CD8-positive, alpha-beta memory T cell (primary cell): ENCODE results near the gene SLC24A3. TPM values are rescaled to one million over a fixed set of nuclear protein-coding genes. Genes with fewer than 3 reads are reported as not detected.
"Not testable (repeated sequence)": the region's sequence is repeated elsewhere in the genome, so short reads cannot be mapped to it uniquely, and the experiment has no call there.

Source experiments
- CTCF ChIA-PET: fragments of 350-600 bp; sonication (Branson Sonifier 250); formaldehyde crosslinking; loops from one replicate; lab custom pipeline; 2021; ENCODE audit warnings: antibody characterized with exemption; lab: Charles Lee
- POLR2A ChIA-PET: fragments of 350-600 bp; sonication (Branson Sonifier 250); formaldehyde crosslinking; loops from one replicate; lab custom pipeline; 2021; ENCODE audit warnings: antibody characterized with exemption; lab: Charles Lee
- DNase-seq, 5 donors: peaks; one replicate each; pipeline versions ENCODE4 v3.0.0 to v3.0.0-alpha.2; 2020 to 2022; ENCODE audit warnings: mixed read lengths in 1 of 5
- H3K27ac ChIP-seq: one replicate; pipeline ENCODE4 v1.7.0; 2013; ENCODE audit warnings: low read depth, mild to moderate bottlenecking, low read length, moderate library complexity
- H3K27me3 ChIP-seq: 2 replicates; pipeline ENCODE4 v1.7.0; 2013; ENCODE audit warnings: low read length, mild to moderate bottlenecking; ENCODE audit not compliant: insufficient read depth, poor library complexity, severe bottlenecking
- H3K36me3 ChIP-seq: 2 replicates; pipeline ENCODE4 v1.7.0; 2013; ENCODE audit warnings: mild to moderate bottlenecking, low read length, moderate library complexity; ENCODE audit not compliant: insufficient read depth
- H3K4me1 ChIP-seq: 2 replicates; pipeline ENCODE4 v1.7.0; 2013; ENCODE audit warnings: mild to moderate bottlenecking, low read length, moderate library complexity; ENCODE audit not compliant: insufficient read depth
- H3K4me3 ChIP-seq: 2 replicates; pipeline ENCODE4 v1.7.0; 2013; ENCODE audit warnings: mild to moderate bottlenecking, low read length
- H3K9me3 ChIP-seq: 2 replicates; pipeline ENCODE4 v1.7.0; 2013; ENCODE audit warnings: mild to moderate bottlenecking, low read length
- H3K27ac Mint-ChIP-seq, 8 donors: one replicate each; pipeline ENCODE4 v1.8.0; 2020 to 2021; ENCODE audit warnings: mixed read lengths in 8 of 8, mild to moderate bottlenecking in 6 of 8, inconsistent platforms in 3 of 8, moderate library complexity in 3 of 8
- H3K27me3 Mint-ChIP-seq, 2 donors: one replicate each; pipeline ENCODE4 v1.8.0; 2020 to 2021; ENCODE audit warnings: mixed read lengths in 2 of 2, mild to moderate bottlenecking in 1 of 2, moderate library complexity in 1 of 2
- H3K36me3 Mint-ChIP-seq, 3 donors: one replicate each; pipeline ENCODE4 v1.8.0; 2020 to 2021; ENCODE audit warnings: mixed read lengths in 3 of 3, inconsistent platforms in 1 of 3, mild to moderate bottlenecking in 1 of 3
- H3K4me1 Mint-ChIP-seq, 3 donors: one replicate each; pipeline ENCODE4 v1.8.0; 2020 to 2021; ENCODE audit warnings: mixed read lengths in 3 of 3, inconsistent platforms in 1 of 3, mild to moderate bottlenecking in 1 of 3
- H3K4me3 Mint-ChIP-seq, 7 donors: one replicate each; pipeline ENCODE4 v1.8.0; 2020 to 2021; ENCODE audit warnings: mixed read lengths in 7 of 7, mild to moderate bottlenecking in 6 of 7, moderate library complexity in 4 of 7, inconsistent platforms in 2 of 7
- H3K9me3 Mint-ChIP-seq, 5 donors: one replicate each; pipeline ENCODE4 v1.8.0; 2020 to 2022; ENCODE audit warnings: mixed read lengths in 5 of 5, mild to moderate bottlenecking in 3 of 5, moderate library complexity in 2 of 5, inconsistent platforms in 1 of 5
- polyA plus RNA-seq: library from polyadenylated mRNA; unstranded; fragments of 300-500 nt; fragmentation: Illumina TruSeq; gene quantifications from one replicate; pipeline ENCODE4 v1.2.3, GENCODE V29; 2021
- total RNA-seq, 2 experiments: library from RNA; stranded (reverse); gene quantifications; one replicate each; pipeline ENCODE4 v1.2.3, GENCODE V29; 2021

SLC24A3 gene
- total and polyA plus RNA-seq, 3 experiments from 2014 or later: not detected

GRCh38 chr20:19745584-19745983, 533.1 kb downstream of the SLC24A3 start:
- H3K27ac ChIP-seq: no peak overlapping the region
- Mint-ChIP-seq H3K9me3 (peaks cover 0 to 18% (median 5%) of the 10 kb centered on the region in 5 donors), H3K27ac (no peak overlapping the region), H3K27me3 (peaks cover 10 to 12% of the 10 kb centered on the region in 2 donors), H3K36me3 (no peaks in the 10 kb centered on the region), H3K4me3 (no peak overlapping the region), H3K4me1 (no peaks in the 10 kb centered on the region)
- H3K36me3 ChIP-seq: no peaks in the 10 kb centered on the region
- CTCF ChIA-PET: no interaction called here
- H3K4me1 ChIP-seq: no peaks in the 10 kb centered on the region
- no peak for DNase-seq
- no peaks in the 10 kb centered on the region for H3K9me3 ChIP-seq
- H3K4me3 ChIP-seq: no peak overlapping the region
- POLR2A ChIA-PET: no interaction called here
- H3K27me3 ChIP-seq: no peaks in the 10 kb centered on the region

- Histone ChIP-seq H3K4me3 (no peak overlapping the region), H3K27ac (no peak overlapping the region), H3K36me3 (no peaks in the 10 kb centered on the region), H3K9me3 (no peaks in the 10 kb centered on the region), H3K4me1 (no peaks in the 10 kb centered on the region), H3K27me3 (no peaks in the 10 kb centered on the region)
- no peak for DNase-seq
- Mint-ChIP-seq H3K4me3 (no peak overlapping the region), H3K27me3 (peaks cover 7 to 10% of the 10 kb centered on the region in 2 donors), H3K36me3 (no peaks in the 10 kb centered on the region), H3K9me3 (peaks cover 0 to 18% (median 5%) of the 10 kb centered on the region in 5 donors), H3K4me1 (no peaks in the 10 kb centered on the region), H3K27ac (no peak overlapping the region)
- CTCF ChIA-PET: no interaction called here
- POLR2A ChIA-PET: no interaction called here
These were observed 534.0 kb downstream of the SLC24A3 start for GRCh38 chr20:19746396-19746795.

GRCh38 chr20:19747903-19748302, 535.5 kb downstream of the SLC24A3 start:
- Mint-ChIP-seq H3K4me1 (no peaks in the 10 kb centered on the region), H3K4me3 (no peak overlapping the region), H3K27me3 (peaks cover 3 to 5% of the 10 kb centered on the region in 2 donors), H3K27ac (no peak overlapping the region), H3K36me3 (no peaks in the 10 kb centered on the region), H3K9me3 (peaks cover 0 to 18% (median 2%) of the 10 kb centered on the region in 5 donors)
- no peaks in the 10 kb centered on the region for H3K36me3 ChIP-seq
- ChIA-PET POLR2A (no interaction called here), CTCF (no interaction called here)
- DNase-seq: no peak
- H3K27ac ChIP-seq: no peak overlapping the region
- no peaks in the 10 kb centered on the region for H3K27me3 ChIP-seq
- H3K9me3 ChIP-seq: no peaks in the 10 kb centered on the region
- H3K4me1 ChIP-seq: no peaks in the 10 kb centered on the region
- H3K4me3 ChIP-seq: no peak overlapping the region

GRCh38 chr20:19748681-19749080, 536.2 kb downstream of the SLC24A3 start:
- H3K9me3 Mint-ChIP-seq: peaks cover 0 to 18% (median 2%) of the 10 kb centered on the region in 5 donors
- DNase-seq: no peak
- POLR2A ChIA-PET: no interaction called here
- no peak overlapping the region for H3K4me3 Mint-ChIP-seq
- Histone ChIP-seq H3K4me1 (no peaks in the 10 kb centered on the region), H3K27me3 (no peaks in the 10 kb centered on the region), H3K9me3 (no peaks in the 10 kb centered on the region), H3K27ac (no peak overlapping the region), H3K36me3 (no peaks in the 10 kb centered on the region), H3K4me3 (no peak overlapping the region)
- no peaks in the 10 kb centered on the region for H3K4me1 Mint-ChIP-seq
- no peaks in the 10 kb centered on the region for H3K36me3 Mint-ChIP-seq
- CTCF ChIA-PET: no interaction called here
- peaks cover 5 to 7% of the 10 kb centered on the region in 2 donors for H3K27me3 Mint-ChIP-seq
- H3K27ac Mint-ChIP-seq: no peak overlapping the region

GRCh38 chr20:19749618-19750071, 537.2 kb downstream of the SLC24A3 start:
- no peaks in the 10 kb centered on the region for H3K4me1 Mint-ChIP-seq
- H3K9me3 ChIP-seq: no peaks in the 10 kb centered on the region
- H3K27me3 ChIP-seq: no peaks in the 10 kb centered on the region
- no peak for DNase-seq
- no peak overlapping the region for H3K4me3 ChIP-seq
- H3K27me3 Mint-ChIP-seq: peaks cover 5 to 7% of the 10 kb centered on the region in 2 donors
- no peaks in the 10 kb centered on the region for H3K36me3 ChIP-seq
- ChIA-PET POLR2A (no interaction called here), CTCF (no interaction called here)
- H3K4me3 Mint-ChIP-seq: no peak overlapping the region
- H3K4me1 ChIP-seq: no peaks in the 10 kb centered on the region
- no peak overlapping the region for H3K27ac ChIP-seq
- H3K36me3 Mint-ChIP-seq: no peaks in the 10 kb centered on the region
- no peak overlapping the region for H3K27ac Mint-ChIP-seq
- H3K9me3 Mint-ChIP-seq: peaks cover 0 to 15% (median 2%) of the 10 kb centered on the region in 5 donors

GRCh38 chr20:19750101-19750606, 537.7 kb downstream of the SLC24A3 start:
- no peak overlapping the region for H3K27ac ChIP-seq
- ChIA-PET CTCF (no interaction called here), POLR2A (no interaction called here)
- Mint-ChIP-seq H3K27ac (no peak overlapping the region), H3K27me3 (peaks cover 2 to 7% of the 10 kb centered on the region in 2 donors), H3K9me3 (peaks cover 0 to 14% (median 4%) of the 10 kb centered on the region in 5 donors), H3K36me3 (no peaks in the 10 kb centered on the region), H3K4me1 (no peaks in the 10 kb centered on the region), H3K4me3 (no peak overlapping the region)
- H3K27me3 ChIP-seq: no peaks in the 10 kb centered on the region
- no peaks in the 10 kb centered on the region for H3K36me3 ChIP-seq
- H3K4me3 ChIP-seq: no peak overlapping the region
- no peaks in the 10 kb centered on the region for H3K4me1 ChIP-seq
- no peak for DNase-seq
- H3K9me3 ChIP-seq: no peaks in the 10 kb centered on the region

GRCh38 chr20:19750907-19751636, 538.6 kb downstream of the SLC24A3 start:
- Mint-ChIP-seq H3K36me3 (no peaks in the 10 kb centered on the region), H3K27ac (peak overlapping the region in 1 of 8 donors; percentile 27), H3K9me3 (peaks cover 0 to 7% (median 1%) of the 10 kb centered on the region in 5 donors), H3K27me3 (peaks cover 5 to 9% of the 10 kb centered on the region in 2 donors), H3K4me3 (no peak overlapping the region), H3K4me1 (no peaks in the 10 kb centered on the region)
- Histone ChIP-seq H3K4me3 (no peak overlapping the region), H3K36me3 (no peaks in the 10 kb centered on the region), H3K9me3 (no peaks in the 10 kb centered on the region), H3K27me3 (no peaks in the 10 kb centered on the region), H3K4me1 (no peaks in the 10 kb centered on the region), H3K27ac (no peak overlapping the region)
- ChIA-PET POLR2A (no interaction called here), CTCF (no interaction called here)
- no peak for DNase-seq

GRCh38 chr20:19754201-19754600, 541.8 kb downstream of the SLC24A3 start:
- H3K27me3 Mint-ChIP-seq: peaks cover 14 to 30% of the 10 kb centered on the region in 2 donors
- H3K36me3 ChIP-seq, H3K9me3 Mint-ChIP-seq, H3K36me3 Mint-ChIP-seq, POLR2A ChIA-PET, CTCF ChIA-PET, H3K9me3 ChIP-seq, H3K4me1 ChIP-seq, H3K4me3 ChIP-seq, DNase-seq, H3K4me1 Mint-ChIP-seq, H3K4me3 Mint-ChIP-seq, H3K27me3 ChIP-seq, H3K27ac ChIP-seq, H3K27ac Mint-ChIP-seq: not testable (repeated sequence)
